Nephron progenitor cell (in vitro differentiated cells): ENCODE measurements around the gene G0S2.
"Not testable (repeated sequence)": the region's sequence is repeated elsewhere in the genome, so short reads cannot be mapped to it uniquely, and the experiment has no call there.

Experiments
- DNase-seq: peaks from one replicate; pipeline ENCODE4 v3.0.0; 2021
- H3K27ac Mint-ChIP-seq: 2 replicates; pipeline ENCODE4 v1.8.0; 2021; ENCODE audit warnings: mild to moderate bottlenecking, moderate library complexity, mixed read lengths
- H3K27me3 Mint-ChIP-seq: 2 replicates; pipeline ENCODE4 v1.8.0; 2021; ENCODE audit warnings: mild to moderate bottlenecking, low read depth, mixed read lengths; ENCODE audit not compliant: poor library complexity
- H3K36me3 Mint-ChIP-seq: 2 replicates; pipeline ENCODE4 v1.8.0; 2021; ENCODE audit warnings: low read depth, mixed read lengths
- H3K4me1 Mint-ChIP-seq: 2 replicates; pipeline ENCODE4 v1.8.0; 2021; ENCODE audit warnings: mixed read lengths
- H3K4me3 Mint-ChIP-seq: 2 replicates; pipeline ENCODE4 v1.8.0; 2021; ENCODE audit warnings: mild to moderate bottlenecking, moderate library complexity, mixed read lengths
- H3K9me3 Mint-ChIP-seq: 2 replicates; pipeline ENCODE4 v1.8.0; 2021; ENCODE audit warnings: mild to moderate bottlenecking, moderate library complexity, mixed read lengths
- TF ChIP-seq, protein P1 (sequence below): fragments of 200-600 bp; sonication (generic); IDR thresholded peaks from 2 replicates; pipeline ENCODE4 v1.5.0; 2021; ENCODE audit warnings: antibody characterized with exemption

Gene G0S2

GRCh38 chr1:209692296-209692695 is 17.1 kb downstream of the G0S2 start:
- no peaks in the 10 kb centered on the region for H3K9me3 Mint-ChIP-seq
- DNase-seq = no peak
- no peaks in the 10 kb centered on the region for H3K36me3 Mint-ChIP-seq
- TF ChIP-seq, protein P1, sequence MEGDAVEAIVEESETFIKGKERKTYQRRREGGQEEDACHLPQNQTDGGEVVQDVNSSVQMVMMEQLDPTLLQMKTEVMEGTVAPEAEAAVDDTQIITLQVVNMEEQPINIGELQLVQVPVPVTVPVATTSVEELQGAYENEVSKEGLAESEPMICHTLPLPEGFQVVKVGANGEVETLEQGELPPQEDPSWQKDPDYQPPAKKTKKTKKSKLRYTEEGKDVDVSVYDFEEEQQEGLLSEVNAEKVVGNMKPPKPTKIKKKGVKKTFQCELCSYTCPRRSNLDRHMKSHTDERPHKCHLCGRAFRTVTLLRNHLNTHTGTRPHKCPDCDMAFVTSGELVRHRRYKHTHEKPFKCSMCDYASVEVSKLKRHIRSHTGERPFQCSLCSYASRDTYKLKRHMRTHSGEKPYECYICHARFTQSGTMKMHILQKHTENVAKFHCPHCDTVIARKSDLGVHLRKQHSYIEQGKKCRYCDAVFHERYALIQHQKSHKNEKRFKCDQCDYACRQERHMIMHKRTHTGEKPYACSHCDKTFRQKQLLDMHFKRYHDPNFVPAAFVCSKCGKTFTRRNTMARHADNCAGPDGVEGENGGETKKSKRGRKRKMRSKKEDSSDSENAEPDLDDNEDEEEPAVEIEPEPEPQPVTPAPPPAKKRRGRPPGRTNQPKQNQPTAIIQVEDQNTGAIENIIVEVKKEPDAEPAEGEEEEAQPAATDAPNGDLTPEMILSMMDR = no peak
- peaks cover 53% of the 10 kb centered on the region for H3K27me3 Mint-ChIP-seq
- no peak overlapping the region for H3K4me3 Mint-ChIP-seq
- peaks cover 10% of the 10 kb centered on the region for H3K4me1 Mint-ChIP-seq
- no peak overlapping the region for H3K27ac Mint-ChIP-seq

GRCh38 chr1:209692745-209693504 is 17.7 kb downstream of the G0S2 start:
- peaks cover 52% of the 10 kb centered on the region for H3K27me3 Mint-ChIP-seq
- no peak overlapping the region for H3K4me3 Mint-ChIP-seq
- TF ChIP-seq, protein P1 = peak; percentile 90
- no peaks in the 10 kb centered on the region for H3K9me3 Mint-ChIP-seq
- peak; percentile 81 for DNase-seq
- no peaks in the 10 kb centered on the region for H3K36me3 Mint-ChIP-seq
- peaks cover 10% of the 10 kb centered on the region for H3K4me1 Mint-ChIP-seq
- no peak overlapping the region for H3K27ac Mint-ChIP-seq

DNA sequence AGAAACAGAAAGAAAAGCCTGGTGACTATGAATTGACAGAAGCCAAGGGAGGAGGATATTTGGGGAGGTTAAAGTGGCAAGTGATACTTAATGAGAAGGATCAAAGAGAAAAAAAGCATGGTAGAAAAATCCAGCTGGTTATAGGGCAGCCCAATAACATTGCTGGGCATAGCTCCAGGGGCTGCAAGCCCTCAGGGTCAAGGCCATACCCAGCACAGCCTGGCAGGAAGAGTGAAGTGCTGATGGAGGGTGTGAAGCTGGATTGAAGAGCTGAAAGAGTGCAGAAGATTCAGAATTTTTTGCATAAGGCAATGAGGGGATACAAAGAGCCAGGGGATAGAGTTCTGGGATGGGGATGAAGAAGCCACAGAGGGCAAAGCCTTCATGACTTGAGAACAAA is 21.5 kb downstream of the G0S2 start:
- Mint-ChIP-seq H3K4me1 (peaks cover 10% of the 10 kb centered on the region), H3K27me3 (peaks cover 48% of the 10 kb centered on the region), H3K4me3 (no peak overlapping the region), H3K27ac (peak overlapping the region; percentile 9), H3K36me3 (no peaks in the 10 kb centered on the region), H3K9me3 (no peaks in the 10 kb centered on the region)
- TF ChIP-seq, protein P1 = no peak
- DNase-seq = no peak

GRCh38 chr1:209697126-209697525 is 21.9 kb downstream of the G0S2 start:
- Mint-ChIP-seq H3K36me3 (no peaks in the 10 kb centered on the region), H3K4me1 (peaks cover 8% of the 10 kb centered on the region), H3K27ac (no peak overlapping the region), H3K9me3 (no peaks in the 10 kb centered on the region), H3K4me3 (no peak overlapping the region), H3K27me3 (peaks cover 51% of the 10 kb centered on the region)
- no peak for DNase-seq
- TF ChIP-seq, protein P1 = no peak

GRCh38 chr1:209700686-209701085 is 25.5 kb downstream of the G0S2 start:
- H3K27ac Mint-ChIP-seq, H3K4me3 Mint-ChIP-seq, H3K4me1 Mint-ChIP-seq, DNase-seq, H3K36me3 Mint-ChIP-seq, H3K9me3 Mint-ChIP-seq: not testable (repeated sequence)
- H3K27me3 Mint-ChIP-seq = peaks cover 29% of the 10 kb centered on the region

- no peaks in the 10 kb centered on the region for H3K9me3 Mint-ChIP-seq
- TF ChIP-seq, protein P1 = no peak
- no peaks in the 10 kb centered on the region for H3K36me3 Mint-ChIP-seq
- H3K27me3 Mint-ChIP-seq = peaks cover 25% of the 10 kb centered on the region
- H3K4me1 Mint-ChIP-seq = peaks cover 11% of the 10 kb centered on the region
- no peak overlapping the region for H3K4me3 Mint-ChIP-seq
- no peak for DNase-seq
- H3K27ac Mint-ChIP-seq = no peak overlapping the region
These were observed 27.6 kb downstream of the G0S2 start for GRCh38 chr1:209702832-209703231.
